KG1 (cell line): ENCODE measurements around the gene TMEM108.

Experiments
- DNase-seq: peaks from one replicate; lab custom pipeline; 2025; lab: John Stamatoyannopoulos, UW

The TMEM108 gene

DNA sequence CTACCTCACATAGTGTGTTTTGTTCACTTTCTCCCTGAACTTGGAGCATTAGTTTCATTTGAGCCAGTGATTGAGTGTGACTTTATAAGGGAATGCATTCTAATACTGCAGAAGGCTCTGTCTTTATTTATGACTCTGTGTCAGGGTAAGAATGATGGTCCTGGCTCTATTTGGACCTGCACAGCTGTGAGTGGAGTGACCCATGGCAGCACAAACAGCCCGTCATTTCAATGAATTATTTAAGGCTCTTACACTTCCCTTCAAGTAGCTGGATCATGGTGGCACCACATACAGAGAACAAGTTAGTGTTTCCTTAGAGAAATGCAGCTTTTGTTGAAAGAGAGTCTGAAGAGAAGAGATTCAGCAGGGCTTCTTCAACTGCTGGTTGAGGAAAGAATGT is 16.4 kb downstream of the TMEM108 start:
- DNase-seq = no peak

DNA sequence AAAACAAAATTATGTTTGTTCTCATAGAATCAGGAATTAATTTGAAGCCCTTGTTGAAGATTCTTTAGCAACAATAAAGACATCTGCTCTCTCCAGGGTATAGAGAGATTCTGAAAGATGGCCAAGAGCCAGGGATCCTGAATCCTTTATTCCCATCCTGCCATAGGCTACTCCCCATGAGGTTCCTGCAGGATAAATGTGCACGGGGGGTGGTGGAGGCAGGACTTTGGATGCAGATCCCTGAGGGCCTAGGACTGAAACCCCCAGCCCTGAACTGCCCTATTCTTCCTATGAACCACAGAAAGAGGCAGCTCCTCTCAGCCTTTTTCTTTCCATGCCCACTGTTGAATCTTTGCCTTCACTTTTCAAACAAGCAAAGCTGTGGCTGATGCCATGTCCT is 17.1 kb downstream of the TMEM108 start:
- DNase-seq = no peak

DNA sequence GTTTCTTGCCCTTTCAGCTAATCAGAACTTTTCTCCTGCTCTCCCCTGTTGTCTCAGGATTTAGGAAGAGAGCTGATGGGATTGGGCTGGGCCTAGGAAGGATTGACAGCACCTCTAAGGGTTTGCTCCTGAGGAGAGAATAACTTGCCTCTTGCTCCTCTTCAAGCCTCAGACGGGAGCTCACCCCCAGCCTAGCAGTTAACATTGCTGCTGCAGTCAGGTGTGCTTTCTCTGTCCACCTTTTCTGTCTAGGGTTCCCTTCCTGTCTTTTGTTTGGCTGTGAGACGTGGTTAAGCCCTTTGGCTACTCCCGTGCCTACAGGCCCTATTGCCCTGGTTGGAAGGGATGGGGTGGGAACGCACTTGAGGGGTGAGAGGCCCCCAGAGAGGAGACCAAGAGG is 20.1 kb downstream of the TMEM108 start:
- DNase-seq = no peak

DNA sequence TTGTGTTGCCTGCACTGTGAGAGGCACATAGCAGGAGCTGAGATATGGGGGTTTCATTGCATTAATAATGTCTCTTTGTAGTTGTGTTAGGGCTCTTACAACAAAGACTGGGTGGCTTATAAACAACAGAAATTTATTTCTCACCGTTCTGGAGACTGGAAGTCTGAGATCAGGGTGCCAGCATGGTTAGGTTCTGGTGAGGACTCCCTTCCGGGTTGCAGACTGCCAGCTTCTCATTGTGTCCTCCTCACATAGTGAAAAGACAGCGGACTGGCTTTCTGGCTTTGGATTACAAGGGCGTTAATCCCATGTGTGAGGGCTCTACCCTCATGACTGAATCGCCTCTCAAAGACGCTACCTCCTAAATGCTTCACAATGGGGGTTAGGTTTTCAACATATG is 20.6 kb downstream of the TMEM108 start:
- DNase-seq = no peak

DNA sequence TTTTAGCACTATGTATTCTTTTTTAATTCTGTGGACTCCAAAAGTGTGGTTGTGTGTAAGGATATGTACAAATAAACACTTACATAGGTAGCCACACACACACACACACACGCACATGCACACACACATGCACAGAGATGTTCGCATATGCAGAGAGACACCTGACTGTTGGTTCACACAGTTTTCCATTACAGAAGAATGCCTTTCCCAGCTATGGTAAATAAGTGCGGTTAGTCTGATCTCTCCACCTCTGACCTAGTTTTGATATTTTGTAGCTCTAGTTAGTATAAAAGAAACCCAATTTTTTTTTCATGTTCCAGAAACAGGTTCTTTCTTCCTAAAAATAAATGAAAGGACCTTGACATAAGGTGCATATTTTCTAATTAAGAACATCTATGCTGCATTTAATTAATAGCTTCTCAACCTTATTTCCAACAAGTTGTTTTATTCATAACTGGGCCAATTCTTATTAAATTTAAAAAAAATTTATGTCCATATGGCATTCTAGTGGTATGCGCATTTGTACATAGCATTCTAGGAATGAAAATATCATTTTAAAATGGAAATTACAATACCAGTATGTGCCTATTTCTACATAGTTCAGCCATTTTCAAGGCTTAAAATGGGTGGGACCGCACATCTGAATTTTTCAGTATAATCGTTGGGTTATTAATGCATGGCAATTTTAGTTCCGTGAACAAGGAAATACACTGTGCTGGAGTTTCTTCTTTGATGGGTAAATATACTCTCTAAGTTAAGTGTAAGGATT is 27.2 kb downstream of the TMEM108 start:
- DNase-seq = no peak

DNA sequence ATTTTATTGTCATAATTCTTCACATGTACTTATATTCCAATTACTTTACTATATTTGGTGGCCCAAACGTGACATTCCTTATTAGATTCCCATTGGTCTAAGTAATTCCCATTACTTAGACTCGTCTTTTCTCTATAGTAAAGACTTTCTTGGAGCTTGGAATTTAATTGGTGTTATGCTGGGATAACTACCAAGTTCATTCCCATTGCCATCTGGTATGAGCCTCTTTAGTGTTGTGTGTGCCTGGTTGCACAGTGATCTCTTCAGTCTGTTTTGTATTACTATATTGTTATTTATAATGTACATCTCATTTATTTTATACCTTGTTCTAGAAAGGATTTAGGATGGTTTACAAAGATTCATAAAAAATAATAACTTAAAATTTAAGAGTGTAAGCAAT is 27.8 kb downstream of the TMEM108 start:
- no peak for DNase-seq

DNA sequence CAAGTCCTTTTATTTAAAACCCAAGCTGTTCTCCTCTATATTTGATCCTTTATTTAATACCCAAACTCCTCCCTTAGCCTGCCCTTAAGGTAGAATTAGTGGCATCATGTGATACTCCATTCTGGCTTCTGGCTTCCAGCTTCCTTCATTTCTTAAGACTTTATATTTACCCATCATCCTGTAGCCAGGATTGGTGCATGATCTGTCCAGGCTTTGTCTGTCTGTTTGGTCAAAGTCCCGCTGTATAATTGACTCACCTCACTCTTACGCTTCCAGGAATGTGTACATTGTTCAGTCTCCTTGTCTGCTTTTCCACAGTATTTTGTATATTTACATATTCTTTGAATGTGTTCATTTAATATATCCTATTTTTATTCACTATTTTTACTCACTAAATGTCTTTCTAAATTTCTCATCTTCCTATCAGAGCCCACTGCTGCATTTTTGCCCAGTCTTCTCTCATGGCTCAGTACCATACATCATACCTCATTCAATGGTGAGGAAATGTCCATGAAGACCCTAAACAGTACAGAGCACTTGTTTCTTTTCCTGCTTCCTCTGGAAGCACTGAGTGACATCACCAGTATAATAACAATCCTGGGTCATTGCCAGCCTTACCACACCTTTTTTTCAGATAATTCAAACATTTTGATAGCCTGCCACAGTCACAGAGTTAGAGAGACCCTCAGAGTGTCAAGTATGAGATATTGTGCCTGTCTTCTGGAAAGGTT is 31.5 kb downstream of the TMEM108 start:
- no peak for DNase-seq

DNA sequence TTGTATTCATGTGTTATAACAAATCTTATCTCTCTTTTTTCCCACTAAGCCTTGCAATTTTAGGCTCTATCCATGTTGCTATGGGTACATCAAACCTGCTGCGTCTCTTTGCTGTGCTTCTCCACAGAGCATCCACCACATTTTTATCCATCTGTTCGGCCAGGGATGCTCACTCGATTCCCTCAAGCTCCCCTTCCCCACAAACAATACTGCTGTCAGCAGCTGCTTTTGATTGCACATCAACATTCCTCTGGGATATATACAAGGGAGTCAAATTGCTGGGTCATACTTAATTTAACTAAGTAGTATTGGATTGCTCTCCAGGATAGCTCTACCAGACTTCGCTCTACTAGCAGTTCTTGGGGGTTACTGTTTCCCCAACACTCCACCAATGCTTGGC is 36.8 kb downstream of the TMEM108 start:
- no peak for DNase-seq

DNA sequence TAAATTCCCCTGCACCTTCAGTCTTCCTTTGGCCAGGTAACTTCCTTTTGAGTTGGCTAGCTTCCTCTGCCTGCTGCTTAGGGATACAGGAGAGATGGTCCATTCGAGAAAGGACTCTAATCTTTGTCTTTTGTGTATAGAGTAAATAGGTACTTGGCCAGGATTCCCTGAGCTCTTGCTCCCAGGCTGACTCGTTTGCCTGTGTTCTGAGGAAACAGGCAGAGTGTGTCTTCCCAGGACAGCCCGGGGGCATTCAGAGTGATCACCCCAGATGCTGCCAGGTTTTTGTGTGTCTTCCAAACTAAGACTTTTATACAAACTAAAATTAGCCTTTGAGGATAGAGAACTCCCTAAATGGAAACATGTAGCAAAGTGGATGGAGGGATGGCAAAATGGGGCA is 39.5 kb downstream of the TMEM108 start:
- DNase-seq = no peak

DNA sequence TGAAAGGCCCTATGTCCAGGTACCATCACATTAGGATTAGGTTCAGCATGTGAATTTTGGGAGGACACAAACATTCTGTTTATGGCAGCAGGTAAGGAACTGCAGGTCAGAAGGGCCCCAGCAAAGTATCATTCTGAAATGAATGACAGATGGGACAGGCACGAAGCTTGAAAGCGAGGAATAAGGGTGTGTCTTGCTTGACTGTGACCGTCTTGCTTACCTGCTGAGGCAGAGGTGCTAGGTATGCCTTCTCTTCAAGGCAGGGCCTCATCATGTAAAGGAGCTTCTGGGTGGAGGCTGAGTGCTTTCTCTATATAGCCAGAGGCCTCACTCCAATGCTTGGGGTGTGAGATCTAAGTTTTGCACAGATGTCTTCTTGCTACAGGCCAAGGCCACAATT is 41.4 kb downstream of the TMEM108 start:
- no peak for DNase-seq

DNA sequence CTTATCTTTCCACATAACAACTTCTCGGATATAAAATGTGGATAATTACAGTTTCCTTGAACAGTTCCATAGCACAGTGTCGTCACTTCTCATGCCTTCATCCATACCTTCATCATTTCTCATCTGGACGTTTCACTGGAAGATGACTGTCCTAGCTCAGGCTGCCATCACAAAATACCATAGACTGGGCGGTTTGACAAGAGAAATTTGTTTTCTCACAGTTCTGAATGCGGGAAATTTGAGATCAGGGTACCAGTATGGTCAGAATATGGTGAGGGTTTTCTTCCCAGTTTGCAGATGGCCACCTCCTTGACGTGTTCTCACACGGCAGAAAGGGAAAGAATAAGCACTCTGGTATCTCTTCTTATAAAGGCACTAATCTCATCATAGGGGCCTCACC is 42.8 kb downstream of the TMEM108 start:
- DNase-seq = no peak

DNA sequence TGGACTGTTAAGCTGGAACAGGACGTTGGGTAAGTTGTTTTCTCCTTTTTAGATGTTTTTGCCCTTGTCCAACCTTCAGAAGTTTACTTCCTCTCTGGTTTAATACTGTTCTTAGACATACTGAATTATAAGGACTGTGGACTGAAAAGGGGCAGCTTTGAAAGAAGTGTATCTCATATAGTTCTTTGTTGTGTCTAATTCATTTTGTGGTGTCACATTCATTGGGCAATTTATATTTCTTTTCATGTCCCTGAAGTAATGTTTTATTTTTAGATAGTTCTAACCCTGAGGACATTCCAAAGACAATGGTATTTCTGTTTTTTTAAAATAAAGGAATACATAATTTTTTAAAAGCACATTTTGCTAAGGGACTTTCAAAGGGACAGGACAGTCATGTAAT is 45.2 kb downstream of the TMEM108 start:
- no peak for DNase-seq

DNA sequence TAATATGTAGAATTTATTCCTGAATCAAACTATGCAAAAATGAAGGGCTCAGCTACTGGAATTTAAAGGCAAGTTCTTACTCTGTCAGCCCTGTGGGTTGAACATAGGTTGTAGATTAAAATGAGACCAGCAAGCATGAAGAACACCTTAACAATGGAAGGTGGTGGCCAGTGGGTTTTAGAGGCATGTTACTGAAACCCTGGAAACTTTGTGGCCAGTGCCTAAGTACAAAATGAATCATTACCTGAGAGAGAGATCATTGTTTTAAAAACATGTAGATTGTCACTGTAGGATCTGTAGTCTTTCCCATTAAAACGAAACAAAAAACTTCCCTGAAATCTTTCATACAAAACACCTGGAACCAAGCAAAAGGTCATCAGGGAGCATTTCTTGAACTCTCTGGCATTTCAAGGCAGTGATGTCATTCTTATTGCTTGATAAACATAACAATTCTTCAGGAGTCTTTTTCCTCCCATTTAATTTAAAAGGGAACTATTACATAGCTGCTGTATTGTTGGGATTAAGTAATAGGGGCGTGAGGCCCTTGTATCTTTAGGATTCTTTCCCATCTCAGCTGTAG is 51.8 kb downstream of the TMEM108 start:
- DNase-seq = no peak

DNA sequence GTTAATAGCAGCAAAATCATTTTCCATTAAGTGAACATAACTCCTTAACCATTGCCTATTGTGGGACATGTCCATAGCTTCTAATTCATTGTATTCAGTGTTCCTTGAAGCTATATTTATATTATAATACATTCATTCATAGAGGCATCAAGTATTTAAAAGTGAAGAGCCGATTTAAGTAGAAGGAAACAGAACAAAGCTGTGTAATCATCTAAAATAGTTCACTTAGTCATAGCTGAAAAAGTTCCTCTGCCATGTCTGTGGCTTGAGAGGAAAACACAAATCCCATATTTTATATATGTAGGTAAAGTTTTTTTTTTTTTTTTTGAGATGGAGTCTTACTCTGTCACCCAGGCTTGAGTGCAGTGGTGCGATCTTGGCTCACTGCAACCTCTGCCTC is 54.5 kb downstream of the TMEM108 start:
- DNase-seq = no peak

DNA sequence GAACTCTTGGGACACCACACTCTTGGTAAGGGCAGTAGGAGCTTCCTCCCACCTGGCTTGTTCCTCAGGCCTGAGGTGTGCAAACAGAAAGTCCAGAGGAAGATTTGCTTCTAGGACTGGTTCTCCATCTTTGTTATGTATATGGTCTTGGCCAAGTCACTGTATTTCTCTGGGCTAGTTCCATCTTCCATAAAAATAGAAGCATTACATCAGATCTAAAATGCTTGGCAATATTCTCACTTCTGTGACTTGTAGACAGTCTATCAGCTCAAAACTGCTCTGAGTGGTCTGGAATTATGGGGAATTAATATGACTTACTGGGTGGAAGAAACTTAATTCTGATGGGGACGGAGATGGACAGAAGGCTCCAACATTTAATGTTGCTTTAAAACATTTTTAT is 55.2 kb downstream of the TMEM108 start:
- no peak for DNase-seq

DNA sequence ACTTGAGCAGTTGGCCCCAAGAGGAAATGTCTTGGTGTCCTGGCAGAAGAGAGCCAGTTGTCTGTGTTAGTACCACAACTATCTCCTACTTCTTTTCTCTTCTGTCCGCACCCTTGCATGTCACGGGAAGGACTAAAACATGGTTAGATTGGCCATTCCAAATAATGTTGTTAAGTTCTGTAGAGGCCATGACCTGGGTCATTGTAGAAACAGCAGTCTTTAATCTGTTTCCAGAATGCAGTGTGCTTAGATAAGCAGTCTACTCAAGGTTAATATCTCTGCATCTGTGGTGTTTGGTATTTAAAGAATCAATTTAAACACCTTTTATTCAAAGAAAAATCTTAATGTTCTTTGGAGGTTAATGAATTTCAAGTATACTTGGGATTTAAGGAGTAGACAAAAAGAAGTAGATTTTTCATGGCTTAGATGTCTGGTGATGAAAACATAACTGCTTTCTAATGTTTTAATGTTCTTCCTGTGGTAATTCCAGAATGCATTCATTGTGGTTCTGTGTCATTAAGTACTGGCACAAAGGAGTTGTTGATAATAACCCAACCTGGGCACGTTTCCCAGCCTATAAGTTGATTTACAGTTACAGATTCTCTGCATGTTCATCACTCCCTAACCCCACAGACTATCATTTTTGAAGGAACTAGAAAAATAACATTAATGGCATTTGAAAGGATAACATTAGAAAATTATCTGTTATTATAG is 58.9 kb downstream of the TMEM108 start:
- no peak for DNase-seq

DNA sequence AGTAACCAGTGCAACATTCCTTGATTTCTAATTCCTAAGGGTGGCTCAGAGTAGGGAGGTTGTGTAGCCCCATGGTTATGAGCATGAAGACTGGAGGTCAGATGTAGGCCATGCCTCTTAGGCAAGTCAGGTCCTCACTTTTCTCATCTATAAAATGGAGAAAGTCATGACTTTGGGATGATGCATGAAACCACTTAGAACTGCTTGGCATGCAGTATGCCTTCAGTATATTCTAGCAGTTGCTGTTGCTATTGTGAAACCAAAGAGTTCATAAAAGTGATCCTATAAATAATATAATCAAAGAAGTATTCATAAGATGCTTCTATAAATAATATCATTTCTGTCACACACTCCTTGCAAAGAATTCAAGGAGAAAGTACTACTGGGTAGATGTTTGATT is 65.5 kb downstream of the TMEM108 start:
- no peak for DNase-seq

DNA sequence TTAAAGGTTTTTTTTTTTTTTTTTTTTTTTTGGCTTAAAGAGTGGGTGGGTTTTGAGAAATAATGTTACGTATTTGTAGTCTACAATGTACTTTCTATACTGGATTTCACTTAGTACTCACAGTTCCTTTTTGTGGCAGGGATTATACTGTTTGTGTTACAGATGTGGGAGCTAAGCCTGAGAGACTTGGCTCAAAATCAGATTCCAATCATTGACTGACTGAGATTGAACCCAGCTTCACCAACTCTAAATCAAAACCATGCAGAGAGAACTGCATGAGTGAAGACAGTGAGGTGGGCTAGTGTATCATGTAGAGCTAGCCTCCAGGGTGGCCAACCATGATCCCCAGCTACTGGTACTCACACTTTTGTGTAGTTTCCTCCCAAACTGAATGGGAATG is 68.0 kb downstream of the TMEM108 start:
- no peak for DNase-seq

DNA sequence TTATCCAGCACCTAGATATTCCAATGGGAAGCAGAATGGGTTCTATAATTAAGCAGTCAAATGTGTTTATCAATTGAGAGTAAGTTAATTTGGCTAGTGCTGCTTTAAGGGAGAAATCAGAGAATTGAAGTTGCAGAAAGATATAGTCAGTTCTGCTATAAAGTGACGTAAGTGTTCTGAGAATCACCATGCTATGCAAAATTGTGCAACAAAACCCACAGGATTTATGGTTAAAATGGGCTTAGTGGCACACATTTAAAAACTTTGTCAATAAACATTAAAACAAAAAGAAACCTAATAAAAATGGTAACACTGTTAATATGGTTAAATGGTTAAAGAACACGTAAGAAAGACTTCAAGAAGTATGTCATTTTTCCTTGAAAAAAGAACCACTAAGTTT is 74.5 kb downstream of the TMEM108 start:
- no peak for DNase-seq

DNA sequence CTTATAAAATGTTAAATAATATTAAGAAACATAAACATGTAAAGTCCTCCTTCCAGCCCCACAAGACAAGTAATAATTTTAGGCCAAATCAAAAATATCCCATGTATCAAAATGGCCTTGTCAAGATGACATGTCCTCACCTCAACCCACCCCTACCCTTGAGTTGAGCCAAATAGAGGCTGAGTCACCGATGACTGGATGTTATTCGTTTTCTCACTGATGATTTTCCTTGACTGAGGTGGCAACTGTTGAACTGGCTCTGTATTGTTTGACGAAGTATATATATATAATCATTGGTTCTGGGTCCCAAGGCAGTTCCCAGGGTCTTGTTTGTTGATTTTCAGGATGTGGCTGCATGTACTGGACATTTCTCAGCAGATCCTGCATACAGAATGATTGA is 75.3 kb downstream of the TMEM108 start:
- DNase-seq = no peak

DNA sequence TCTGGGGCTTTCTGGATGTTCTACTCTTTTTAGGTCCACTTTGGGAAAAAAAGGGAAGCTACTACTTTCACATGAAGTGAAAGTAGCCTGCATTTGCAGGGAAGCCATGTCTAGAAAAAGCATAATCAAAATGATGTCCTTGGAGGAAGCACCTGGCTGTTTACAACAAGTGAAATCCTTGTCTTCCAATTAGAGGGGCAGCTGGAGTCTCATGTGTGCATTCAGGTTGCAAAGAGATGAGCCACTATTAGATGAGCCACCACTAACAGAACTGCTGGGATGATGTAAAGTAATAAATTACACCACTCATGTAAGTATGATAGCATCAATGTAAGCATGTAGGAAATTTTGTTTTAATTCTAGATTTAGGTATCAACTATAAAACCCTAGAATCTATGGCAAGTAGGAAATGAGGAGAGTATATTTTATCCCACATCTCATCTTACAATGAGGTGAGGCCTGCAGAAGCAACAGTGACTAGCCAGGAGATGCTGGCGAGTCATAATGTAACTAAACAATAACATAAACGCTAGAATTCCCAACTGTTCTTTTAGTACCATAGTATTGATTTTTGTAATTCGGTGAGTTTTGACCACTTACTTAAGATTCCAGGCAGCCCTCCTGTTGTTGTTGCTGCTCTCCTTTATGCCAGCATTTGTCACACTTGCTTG is 75.9 kb downstream of the TMEM108 start:
- no peak for DNase-seq

DNA sequence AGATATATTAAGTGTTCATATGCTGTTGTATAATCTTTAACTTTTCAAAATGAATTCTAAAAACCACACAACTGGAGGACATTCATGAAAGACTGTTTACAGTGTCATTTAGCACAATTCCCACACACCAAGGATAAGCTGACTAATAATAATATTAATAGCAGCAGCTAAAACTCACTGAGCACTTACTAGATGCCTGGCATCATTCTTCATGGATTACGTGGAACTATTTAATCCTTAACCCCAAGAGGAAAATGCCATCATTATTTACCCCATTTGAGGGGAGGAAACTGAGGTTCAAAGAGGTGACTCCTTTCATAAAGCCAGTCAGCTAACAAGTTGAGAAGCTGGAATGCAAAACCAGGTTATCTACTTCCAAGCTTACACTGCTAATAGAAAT is 77.0 kb downstream of the TMEM108 start:
- no peak for DNase-seq
